NCI-H82 treated with DMSO at 0.1 percent for 48 hours (cell line): ENCODE results near the gene DCST2.
"Not testable (repeated sequence)": the region's sequence is repeated elsewhere in the genome, so short reads cannot be mapped to it uniquely, and the experiment has no call there.

Experiments used
- DNase-seq: peaks from one replicate; lab custom pipeline; 2025; ENCODE audit not compliant: unreplicated experiment; lab: John Stamatoyannopoulos, UW

Gene DCST2

GRCh38 chr1:154982897-154983648 lies 50.5 kb downstream of the DCST2 start, which contains the start of gene FLAD1:
Gene FLAD1, plus strand, starts transcription at chr1:154983344. Its CDS starts 351 bp downstream, at chr1:154983695.
- peak; percentile 100 for DNase-seq

GRCh38 chr1:154982341-154982740 lies 51.2 kb downstream of the DCST2 start:
- no peak for DNase-seq

- no peak for DNase-seq
Measured at GRCh38 chr1:154978360-154978759, 55.2 kb downstream of the DCST2 start.

- DNase-seq, result not testable (repeated sequence)
Measured at GRCh38 chr1:154977762-154978161, 55.8 kb downstream of the DCST2 start.

DNA sequence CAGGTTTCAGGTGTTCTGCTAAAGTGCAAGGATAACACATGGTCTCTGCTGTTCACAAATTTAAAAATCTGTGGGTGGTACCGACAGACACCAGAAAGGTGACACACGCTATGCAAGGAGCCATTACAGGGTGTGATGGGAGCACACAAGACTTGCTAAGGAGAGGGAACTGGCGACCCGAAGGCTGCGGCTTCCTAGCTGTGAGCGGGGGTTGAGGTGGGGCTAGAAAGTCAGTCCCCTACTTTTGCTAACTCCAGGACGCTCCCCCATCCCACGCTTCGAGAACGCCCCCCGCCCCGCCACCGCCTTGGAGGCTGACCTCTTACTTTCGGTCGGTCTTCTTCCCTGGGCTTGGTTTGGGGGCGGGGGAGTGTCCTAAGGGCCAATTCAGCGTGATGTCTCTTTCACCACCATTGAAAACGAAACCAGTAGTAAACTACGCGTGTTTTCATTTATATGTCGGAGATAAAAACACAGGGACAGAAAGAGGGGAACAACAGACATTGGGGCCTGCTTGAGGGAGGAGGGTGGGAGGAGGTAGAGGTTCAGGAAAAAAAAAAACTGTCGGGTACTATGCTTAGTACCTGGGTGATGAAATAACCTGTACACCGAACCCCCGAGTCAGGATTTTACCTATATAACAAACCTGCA lies 58.0 kb downstream of the DCST2 start:
- DNase-seq, result no peak

DNA sequence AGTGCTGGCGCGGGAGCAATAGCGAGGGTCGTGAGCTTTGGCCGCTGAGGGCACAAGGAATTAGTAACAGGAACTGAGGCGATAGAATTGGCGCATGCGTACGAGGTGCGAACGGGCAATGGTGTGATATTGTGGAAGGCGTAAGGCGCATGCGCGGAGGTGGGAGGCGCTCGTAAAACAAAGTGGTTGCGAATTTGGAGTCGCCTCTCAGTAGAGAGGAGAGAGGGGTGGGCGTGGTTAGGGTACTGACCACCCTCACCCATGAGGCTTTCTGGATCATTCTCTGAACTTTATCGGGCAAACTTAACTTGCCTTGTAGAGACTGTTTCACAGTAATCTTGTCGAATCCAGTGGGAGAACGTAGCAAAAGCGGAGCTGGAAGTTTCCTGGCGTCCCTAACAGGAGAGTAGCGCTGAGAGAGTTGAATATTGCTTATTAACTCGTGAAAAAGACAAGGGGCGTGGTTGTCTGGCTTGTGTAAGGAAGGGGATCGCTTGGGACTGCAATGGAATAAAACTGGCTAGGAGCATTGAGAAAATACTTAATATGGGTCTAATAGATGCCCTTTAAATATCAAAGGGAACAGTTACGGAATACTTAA lies 58.7 kb downstream of the DCST2 start:
- peak; percentile 99 for DNase-seq

- peak; percentile 100 for DNase-seq
Measured at GRCh38 chr1:154974102-154974807, 59.3 kb downstream of the DCST2 start, which contains the start of gene CKS1B. Gene CKS1B, plus strand, starts transcription at chr1:154974681. Its CDS starts 65 bp downstream, at chr1:154974746.

DNA sequence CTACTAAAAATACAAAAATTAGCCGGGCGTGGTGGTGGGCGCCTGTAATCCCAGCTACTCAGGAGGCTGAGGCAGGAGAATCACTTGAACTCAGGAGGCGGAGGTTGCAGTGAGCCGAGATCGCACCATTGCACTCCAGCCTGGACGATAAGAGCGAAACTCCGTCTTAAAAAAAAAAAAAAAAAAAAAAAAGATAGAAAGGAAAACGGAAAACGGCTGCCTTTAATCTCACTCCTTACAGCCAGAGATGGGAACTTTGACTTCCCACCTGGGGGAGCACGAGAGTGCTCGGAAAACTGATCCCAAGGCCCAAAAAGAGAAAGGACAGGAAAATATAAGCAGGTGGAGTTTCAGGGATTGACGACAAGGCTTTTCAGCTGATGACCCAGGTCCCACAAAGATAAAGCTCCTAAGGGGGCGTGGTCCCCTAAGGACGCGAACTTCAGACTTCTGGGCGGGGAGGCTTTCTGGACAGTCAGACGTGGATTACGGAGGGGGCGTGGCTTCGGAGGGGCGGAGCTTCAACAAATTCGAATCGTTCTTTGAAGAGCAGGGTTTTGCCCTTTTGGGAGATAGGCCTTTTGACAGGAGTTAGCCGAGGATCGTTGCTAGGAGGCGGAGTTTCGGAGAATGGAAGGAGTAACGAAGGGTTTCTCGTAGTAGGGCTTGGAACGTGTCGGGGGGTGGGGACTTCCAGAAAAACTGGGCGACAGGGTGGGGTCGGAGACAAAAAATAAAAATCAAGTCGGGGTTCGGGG lies 60.1 kb downstream of the DCST2 start:
- DNase-seq, result peak; percentile 98

- no peak for DNase-seq
Measured at GRCh38 chr1:154972517-154973343, 60.9 kb downstream of the DCST2 start.

DNA sequence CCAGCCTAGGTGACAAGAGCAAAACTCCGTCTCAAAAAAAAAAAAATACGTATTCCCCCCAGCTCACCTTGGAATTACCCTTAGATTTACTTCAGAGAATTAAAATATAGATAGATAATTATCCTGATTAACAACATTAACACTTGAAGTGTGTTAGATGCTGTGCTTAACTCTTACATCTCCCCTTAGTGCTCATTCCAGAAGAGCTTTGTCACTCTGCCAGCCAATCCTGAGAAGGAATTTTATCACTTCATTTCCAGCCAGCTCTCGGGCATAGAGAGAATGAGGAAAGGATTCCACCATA lies 61.4 kb downstream of the DCST2 start:
- DNase-seq, result no peak

DNA sequence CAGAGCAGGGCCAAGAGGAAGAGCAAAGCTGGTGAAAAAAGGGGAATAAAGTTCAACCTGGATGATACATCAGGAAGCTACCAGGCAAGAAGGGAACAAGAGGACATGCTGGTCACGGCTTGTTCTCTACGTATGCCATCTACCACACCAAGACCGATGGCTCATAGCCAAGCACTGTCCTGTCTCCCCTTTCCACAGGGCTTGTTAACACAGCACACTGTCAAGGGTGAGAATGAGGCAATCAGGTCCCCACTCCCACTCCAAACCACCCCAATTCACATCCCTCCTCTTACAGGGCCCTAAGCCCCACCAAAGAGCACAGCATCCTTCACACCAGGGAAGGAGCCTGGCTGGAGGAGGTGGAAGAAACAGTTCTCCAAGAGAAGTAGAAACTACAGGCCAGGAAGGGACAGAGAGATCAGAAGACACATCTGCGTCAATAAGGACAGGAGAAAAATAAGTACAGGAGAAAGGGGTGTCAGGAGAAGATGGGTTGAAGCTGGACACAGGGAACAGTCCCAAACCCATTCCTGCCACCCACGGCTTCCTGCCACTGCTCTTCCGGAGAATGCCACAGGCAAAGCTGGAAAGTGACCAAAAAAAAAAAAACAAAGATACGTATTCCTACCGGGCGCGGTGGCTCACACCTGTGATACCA lies 62.1 kb downstream of the DCST2 start:
- no peak for DNase-seq

GRCh38 chr1:154970631-154971340 lies 62.8 kb downstream of the DCST2 start, which contains the start of gene SHC1:
Gene SHC1, minus strand, starts transcription at chr1:154970747. Its CDS starts 221 bp downstream, at chr1:154970526.
- peak; percentile 82 for DNase-seq

GRCh38 chr1:154969860-154970452 lies 63.6 kb downstream of the DCST2 start:
- DNase-seq, result no peak

DNA sequence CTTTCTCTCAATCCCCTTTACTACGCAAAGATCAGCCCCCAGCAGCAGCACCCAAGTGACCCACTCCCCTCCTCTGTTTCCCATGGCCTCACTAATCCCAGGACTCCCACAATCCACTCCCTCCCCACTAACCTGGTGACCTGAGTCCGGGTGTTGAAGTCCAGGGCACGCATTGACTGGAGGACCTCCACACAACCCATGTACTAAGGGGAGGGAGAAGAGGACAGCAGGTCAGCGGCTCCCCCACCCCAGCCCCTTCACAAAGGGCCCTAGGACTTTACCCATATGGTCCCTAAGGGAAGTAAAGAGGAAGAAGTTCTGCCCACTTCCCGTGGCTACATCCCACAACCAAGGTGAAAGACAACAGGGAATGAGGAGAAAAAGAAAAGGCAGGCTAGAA lies 64.3 kb downstream of the DCST2 start:
- DNase-seq, result no peak

GRCh38 chr1:154968731-154969130 lies 64.8 kb downstream of the DCST2 start:
- DNase-seq, result no peak
